Activated T-cell treated with anti-CD3 and anti-CD28 coated beads for 48 hours (primary cell): ENCODE results near the gene LRRC28.
A peak's percentile ranks its signal among the peaks of the same experiment; 100 is the strongest.

Experiments
- DNase-seq: peaks from one replicate; pipeline ENCODE4 v3.0.0-alpha.2; 2020; ENCODE audit warnings: low read depth

Gene LRRC28

GRCh38 chr15:99421172-99421656 lies 169.9 kb downstream of the LRRC28 start:
- no peak for DNase-seq

DNA sequence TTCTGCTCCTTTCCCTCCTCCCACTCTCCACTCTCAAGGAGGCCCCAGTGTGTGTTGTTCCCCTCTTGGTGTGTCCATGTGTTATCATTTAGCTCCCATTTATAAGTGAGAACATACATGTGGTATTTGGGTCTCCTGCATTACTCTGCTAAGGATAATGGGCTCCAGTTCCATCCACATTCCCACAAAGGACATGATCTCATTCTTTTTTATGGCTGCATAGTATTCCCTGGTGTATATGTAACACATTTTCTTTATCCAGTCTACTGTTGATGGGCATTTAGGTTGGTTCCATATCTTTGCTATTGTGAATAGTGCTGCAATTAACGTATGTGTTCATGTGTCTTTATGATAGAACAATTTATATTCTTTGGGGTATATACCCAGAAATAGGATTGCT lies 170.5 kb downstream of the LRRC28 start:
- no peak for DNase-seq

DNA sequence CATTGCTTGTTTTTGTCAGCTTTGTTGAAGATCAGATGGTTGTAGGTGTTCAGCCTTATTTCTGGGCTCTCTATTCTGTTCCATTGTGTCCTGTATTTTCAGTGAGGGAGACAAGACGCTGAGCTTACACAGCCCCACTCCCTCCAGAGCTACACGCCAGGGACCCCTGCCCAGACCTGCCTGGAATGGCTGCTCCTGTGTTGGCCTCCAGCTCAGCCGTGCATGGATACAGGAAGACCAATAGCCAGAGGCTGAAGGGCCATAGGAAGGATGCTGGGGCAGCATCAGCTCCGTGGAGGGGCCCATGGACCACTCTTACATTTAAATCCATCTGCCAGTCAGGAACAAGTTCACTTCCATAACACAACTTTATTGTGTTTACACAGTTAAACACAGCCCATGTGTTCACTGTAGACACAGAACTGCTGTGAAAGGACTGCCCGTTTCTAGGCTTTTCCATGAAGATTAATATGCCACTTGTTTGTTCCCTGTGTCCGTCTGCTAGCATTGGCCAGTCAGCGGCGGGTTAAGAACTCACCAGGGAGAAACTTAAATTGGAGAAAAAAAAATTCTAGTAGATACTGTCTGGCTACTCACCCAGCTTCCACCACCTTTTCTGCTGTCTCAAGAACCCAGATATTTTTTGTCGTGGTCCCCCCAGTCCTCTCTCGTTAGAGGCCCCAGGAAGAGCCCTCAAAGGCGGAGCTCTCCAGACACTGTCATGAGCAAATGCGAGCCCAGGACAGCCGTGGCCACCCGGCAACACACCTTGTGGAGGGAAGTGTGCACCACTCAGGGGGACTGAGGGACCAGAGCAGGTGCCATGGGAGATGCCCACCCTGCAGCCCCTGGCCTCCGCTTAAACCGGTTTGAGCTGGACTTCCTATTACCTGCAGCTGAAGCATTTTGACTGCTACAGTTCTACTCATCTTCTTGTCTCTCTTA lies 172.2 kb downstream of the LRRC28 start:
- no peak for DNase-seq

DNA sequence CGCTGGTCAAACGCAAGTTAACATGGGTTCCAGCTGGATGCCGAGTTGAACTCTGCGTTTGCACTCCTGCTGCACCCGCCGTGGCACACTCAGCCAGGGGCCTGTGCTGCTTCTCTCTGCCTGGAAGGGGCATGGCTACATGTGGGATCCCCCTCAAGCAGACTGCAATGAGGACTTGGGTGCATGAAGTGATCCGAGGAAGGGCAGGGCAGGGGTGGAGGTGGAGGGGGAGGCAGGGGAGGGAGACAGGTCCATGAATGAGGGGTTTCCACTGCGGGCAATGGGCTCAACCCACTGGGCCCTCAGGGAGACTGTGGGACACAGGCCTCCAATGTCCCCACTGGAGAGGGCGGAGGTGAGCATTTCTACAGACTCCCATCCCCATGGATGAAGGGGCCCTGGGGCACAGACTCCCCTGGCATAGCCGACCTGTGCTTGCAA lies 172.9 kb downstream of the LRRC28 start:
- DNase-seq: no peak

DNA sequence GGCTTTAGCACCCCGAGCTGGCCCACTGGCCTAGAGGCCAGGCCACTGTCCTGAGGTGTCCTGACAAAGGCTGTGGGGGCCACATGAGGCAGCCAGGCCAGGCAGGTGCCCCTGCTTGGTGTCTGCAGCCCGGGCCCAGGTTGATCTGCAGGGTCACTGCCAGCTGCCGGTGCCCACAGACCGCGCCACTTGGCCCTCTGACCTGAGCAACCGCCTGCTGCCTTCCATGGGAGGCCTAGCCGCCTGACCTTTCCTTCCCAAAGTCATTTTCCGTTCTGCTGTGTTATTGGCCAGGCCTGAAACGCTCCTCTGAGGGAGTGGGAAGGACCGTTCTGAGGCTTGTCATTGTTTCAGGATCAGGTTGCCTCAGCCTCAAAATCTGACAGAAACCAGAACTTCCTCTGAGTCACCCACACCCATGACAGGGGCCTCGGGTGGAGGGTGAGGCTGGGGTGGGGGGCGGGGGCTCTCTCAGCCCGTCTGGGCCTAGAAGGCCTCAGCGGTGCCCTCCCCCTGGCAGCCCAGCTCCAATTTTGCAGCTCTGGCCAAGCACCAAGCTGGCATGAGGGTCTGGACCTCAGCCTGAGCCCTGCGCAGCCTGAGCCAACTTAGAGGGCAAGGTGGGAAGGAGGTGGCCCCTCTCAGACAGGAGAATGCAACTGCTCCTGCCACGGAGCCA lies 173.8 kb downstream of the LRRC28 start:
- DNase-seq: peak; percentile 55

DNA sequence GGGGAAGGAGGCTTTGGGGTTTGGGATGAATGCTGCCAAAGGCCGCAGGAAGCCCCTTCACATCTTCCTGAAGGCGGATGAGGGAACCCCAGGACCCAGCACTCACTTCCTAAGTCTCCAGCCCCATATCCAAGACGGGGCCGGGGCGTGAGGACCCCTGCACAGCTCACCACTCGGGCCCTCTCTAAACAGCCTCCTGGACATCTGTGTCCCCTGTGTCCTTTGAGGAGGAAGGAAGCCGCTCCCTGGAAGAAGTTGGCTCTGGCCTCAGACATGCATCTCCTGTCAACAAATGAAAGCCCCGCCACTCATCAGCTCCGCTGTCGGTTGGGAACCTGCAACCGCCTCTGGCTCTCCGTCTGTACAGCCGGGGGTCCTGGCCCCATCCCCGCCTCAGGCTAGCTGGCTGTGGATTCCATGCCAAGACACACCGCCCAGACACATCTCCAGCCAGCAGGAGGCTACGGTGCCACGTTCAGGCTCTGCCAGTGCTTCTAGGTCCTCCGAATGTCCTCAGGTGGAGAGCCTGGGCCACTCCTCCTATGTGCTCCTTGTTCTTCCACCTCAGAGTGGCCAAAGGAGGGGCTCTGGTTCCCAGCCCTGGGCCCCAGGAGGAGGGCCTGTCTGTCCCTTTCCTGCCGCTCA lies 174.5 kb downstream of the LRRC28 start:
- DNase-seq: no peak

DNA sequence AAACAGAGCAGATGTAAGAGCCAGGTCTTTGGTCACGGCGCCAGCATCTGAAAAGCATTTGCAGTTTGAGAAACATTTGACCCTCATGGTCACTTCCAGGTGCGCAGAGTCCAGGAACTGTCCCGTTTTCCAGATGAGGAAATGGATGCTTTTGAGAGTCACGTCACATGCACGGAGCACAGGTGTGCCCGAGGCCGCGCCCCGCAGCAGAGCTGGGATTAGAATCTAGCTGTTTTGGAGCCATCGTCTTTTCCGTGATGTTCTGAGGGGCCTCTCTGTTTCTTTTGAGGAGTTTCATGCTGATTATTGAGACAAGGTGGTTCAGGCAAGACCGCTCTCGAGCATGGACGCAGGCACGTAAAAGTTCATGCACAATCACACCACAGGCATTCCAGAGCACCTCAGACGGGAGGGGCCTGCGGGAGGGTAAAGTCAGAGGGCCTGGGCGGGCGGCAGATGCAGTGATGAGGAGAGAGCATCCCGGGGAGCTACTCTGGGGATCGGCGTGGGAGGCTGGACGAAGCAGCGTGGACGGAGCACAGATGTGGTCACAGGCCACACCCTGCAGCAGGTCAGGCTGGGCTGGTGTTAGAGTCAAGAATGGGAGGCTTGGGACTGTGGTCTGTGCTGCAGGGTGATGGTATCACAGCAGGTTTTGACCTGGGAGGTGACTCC lies 175.3 kb downstream of the LRRC28 start:
- no peak for DNase-seq

DNA sequence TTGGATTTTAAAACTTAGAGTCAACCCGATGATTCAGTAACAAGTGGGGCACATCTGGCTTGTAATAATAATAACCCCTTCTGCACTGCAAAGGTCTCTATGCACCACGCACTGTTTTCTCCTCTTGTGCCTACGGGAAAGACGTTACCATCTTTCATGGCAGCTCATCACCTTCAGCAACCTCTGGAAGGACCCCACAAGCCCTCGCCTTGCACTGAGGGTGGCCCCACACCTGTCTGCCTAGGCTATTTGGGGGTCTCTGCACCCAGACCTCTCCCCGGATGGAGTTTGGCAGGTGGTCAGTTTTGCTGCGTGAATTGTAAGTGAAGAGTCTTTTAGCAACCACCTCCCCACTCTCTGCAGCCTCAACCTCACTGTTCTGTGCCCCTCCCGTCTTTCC lies 175.9 kb downstream of the LRRC28 start:
- no peak for DNase-seq

DNA sequence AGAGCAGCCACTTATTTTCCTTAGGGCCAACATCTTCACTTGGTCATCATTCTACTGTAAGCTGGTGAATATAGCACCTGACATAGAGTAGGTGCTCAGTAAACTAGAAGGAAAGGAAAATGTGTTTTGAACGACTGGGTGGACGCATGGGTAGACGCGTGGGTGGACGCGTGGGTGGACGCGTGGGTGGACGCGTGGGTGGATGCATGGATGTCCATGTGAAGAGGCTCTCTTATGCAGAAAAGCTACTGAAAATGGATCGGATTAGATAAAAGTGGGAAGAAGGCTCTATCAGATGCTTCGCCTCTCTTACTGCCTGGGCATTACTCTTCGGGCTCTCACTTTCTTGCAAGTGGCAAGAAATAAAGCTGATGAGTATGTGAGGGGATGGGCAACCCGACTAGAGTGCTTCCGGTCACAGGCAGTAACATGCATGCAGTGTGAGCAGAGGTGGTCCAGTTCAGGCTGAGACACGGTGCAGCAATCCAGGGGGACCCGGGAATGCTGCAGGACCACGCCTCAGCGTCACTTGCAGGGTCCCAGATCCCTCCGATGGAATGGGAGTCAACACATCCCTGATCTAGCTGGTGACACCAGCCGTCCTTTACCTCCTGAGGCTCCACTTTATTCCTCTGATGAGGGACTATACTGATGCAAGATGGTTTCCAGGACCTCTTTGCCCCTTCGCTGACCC lies 176.5 kb downstream of the LRRC28 start:
- DNase-seq: no peak

GRCh38 chr15:99429681-99430081 lies 178.4 kb downstream of the LRRC28 start:
- DNase-seq: no peak

DNA sequence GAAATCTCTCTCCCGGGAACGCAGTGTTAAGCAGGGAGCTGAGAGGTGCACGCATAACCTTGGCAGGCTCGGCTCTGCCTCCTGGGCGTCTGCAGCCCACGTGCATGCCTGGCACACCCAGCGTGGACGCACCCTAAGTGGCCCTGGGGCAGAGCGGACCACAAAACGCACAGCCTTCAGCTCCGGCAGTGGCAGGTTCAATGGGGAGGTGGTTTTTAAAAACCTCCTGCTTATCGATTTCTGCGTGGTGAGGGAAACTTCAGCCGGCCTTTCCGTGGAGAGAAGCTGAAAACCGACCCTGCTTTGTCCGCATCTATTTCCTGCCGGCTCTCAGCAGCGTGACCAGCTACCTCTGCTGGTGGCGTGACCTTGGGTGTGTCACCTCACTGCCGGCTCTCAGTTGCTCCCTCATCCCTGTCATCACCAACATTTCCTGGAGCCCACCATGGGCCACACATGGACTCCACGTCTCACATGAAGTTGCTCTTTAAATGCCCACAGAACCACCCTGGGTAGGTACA lies 179.7 kb downstream of the LRRC28 start:
- DNase-seq: no peak

GRCh38 chr15:99431661-99432091 lies 180.4 kb downstream of the LRRC28 start:
- DNase-seq: no peak

- no peak for DNase-seq
Observed at GRCh38 chr15:99432271-99433025, 181.2 kb downstream of the LRRC28 start.

DNA sequence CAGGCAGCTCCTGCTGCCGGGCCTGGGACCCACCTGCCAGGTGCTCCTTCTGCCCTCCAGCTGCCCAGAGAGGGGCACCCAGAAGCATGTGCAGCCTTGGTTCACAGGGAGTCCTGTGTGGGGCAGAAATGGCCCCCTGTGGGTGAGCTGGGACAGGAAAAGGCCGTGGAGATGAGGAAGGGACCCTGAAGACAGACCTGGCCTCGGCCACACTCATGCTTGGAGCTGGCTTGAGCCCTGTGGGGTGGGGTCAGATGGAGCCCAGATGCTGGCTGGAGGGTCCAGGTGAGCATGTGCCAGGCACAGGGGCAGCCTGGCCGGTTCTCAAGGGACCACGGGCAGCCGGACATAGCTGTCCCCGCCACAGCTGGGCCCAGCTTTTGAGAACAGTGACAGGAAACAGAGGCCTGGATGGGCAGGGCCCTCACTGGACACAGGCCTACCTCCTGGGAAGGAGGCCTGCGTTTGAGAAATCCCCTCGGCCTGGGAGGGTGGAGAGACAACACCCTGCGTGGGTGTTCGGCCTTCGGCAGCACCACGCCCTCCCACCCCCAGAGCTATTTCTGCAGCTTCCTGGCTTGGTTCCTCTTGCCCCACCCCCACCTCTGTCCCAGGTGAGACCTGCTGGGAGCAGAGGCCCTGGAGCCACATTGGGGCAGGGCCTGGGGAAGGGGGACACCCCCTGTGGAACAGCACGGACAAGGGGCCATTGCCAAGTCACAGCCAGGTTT lies 181.9 kb downstream of the LRRC28 start:
- DNase-seq: no peak

- DNase-seq: no peak
Observed at GRCh38 chr15:99433757-99434450, 182.6 kb downstream of the LRRC28 start.

DNA sequence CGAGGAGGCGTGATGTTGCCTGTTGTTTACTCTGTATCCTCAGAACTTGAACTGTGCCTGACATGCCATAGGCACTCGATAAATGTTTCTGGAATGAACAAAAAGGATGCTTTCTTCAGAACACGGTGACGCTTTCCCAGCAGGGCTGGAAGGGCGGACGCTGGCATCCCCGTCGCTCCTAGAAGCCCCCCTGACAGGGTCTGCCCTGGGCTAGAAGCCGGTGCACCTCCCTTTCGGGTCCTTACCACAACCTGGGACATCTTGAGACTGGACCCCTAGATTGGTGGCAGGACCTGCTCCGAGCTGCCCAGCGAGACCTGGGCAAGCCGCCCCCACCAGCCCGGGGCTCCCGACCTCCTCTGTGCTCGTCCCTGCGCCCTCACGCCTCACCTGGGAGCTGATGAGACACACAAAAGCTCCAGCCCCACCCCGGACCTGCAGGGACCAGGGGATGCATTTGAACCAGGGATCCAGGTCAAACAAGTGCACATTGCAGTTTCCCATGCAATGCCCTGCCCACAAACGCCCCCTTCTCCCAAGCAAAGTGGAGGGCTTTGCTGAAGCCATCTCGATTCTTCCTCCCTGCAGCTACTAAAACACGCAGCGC lies 183.3 kb downstream of the LRRC28 start:
- no peak for DNase-seq

DNA sequence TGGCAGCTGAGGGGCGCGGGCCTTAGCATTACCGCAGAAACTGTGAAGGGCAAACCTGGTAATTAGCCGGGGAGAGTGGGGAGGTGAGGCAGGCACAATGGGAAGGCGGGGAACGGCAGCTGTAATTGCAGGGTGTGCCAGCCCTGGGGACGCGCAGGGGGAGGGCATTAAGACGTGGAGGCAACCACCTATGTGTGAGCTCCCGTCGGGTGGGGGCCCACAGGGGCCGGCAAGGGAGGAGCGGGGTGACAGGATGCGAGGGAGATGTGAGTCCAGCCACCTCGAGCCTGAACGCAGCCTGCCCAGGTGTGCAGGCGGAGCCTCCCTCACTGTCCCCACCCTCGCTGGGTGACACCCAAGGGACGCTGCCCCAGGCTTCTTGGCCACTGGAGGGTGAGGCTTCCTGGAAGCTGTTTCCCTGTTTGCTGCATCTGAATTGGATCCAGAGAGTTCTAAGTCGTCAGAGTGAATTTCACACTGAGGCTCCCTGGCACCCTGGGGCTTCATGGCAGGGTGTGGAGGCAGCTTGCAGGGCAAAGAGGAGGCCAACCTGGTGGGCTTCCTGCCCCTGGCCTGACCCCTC lies 183.9 kb downstream of the LRRC28 start:
- no peak for DNase-seq

- DNase-seq: no peak
Observed at GRCh38 chr15:99435877-99436541, 184.7 kb downstream of the LRRC28 start.
